HepG2 (cell line): Measurements from ENCODE around the gene ESYT1. TPM values are rescaled to one million over a fixed set of nuclear protein-coding genes. Genes with fewer than 3 reads are reported as not detected.

Experiments used
- ATAC-seq: fragments of 200-7000 bp; cut with Tn5 transposase; 3 replicates; pipeline ENCODE4 v1.9.1; 2020; ENCODE audit warnings: mild to moderate bottlenecking, moderate library complexity
- BruUV-seq: library from RNA; stranded (reverse); fragments of 400-500 nt; replicated peaks from 2 replicates; lab custom pipeline; 2021; lab: Mats Ljungman, UMichigan
- CTCF ChIA-PET: fragments of 300-600 bp; formaldehyde crosslinking; extraction: SDS; loops from one replicate; lab custom pipeline; 2021; ENCODE audit warnings: low total read pairs, inconsistent platforms, low intra/inter-chr PET ratio; lab: Yijun Ruan, JAX
- POLR2A ChIA-PET: fragments of 350-600 bp; sonication (Branson Sonifier 250); formaldehyde crosslinking; loops from one replicate; lab custom pipeline; 2020; ENCODE audit warnings: antibody characterized with exemption, inconsistent platforms; lab: Yijun Ruan, JAX
- DNase-seq: peaks from one replicate; pipeline ENCODE4 v3.0.0-alpha.2; 2015; ENCODE audit warnings: low spot score
- FAIRE-seq: peaks from 3 replicates; lab custom pipeline; 2011; peaks lifted over from hg19 to GRCh38; lab: Jason Lieb, UNC
- H2AFZ ChIP-seq: one replicate; pipeline ENCODE4 v1.6.1; 2011; ENCODE audit warnings: low read length, inconsistent platforms
- H3K27ac ChIP-seq: fragments of 300-600 bp; 3 replicates; pipeline ENCODE4 v1.8.0; 2011; ENCODE audit warnings: mixed run types, mild to moderate bottlenecking, mixed read lengths, low read length, inconsistent platforms; ENCODE audit not compliant: insufficient read depth; ENCODE audit errors: extremely low read length
- H3K27me3 ChIP-seq, 2 experiments: fragments of 200-600 bp in 1 of 2; 2 replicates in 1 of 2; 3 replicates in 1 of 2; pipeline versions ENCODE4 v1.6.0 to v1.8.0; 2011; ENCODE audit warnings: low read length in 2 of 2, mild to moderate bottlenecking in 2 of 2, moderate library complexity in 2 of 2, inconsistent platforms in 1 of 2; ENCODE audit not compliant: insufficient read depth in 2 of 2, control insufficient read depth in 1 of 2
- H3K36me3 ChIP-seq, 2 experiments: fragments of 200-600 bp in 1 of 2; replicated peaks in 1 of 2; 2 replicates in 1 of 2; 3 replicates in 1 of 2; pipeline versions ENCODE4 v1.5.1 to v1.8.0; 2011; ENCODE audit warnings: low read length in 2 of 2, inconsistent platforms in 1 of 2; ENCODE audit not compliant: insufficient read depth in 2 of 2, control insufficient read depth in 1 of 2
- H3K4me1 ChIP-seq: 2 replicates; pipeline ENCODE4 v1.5.1; 2012; ENCODE audit warnings: low read length, inconsistent platforms; ENCODE audit not compliant: insufficient read depth
- H3K4me2 ChIP-seq: 2 replicates; pipeline ENCODE4 v1.6.0; 2011; ENCODE audit warnings: low read depth, low read length, inconsistent platforms
- H3K4me3 ChIP-seq, 3 experiments: fragments of 200-600 bp in 1 of 3; sonication (generic), shearing (Covaris generic) in 1 of 3; replicated peaks in 1 of 3; 2 replicates each; pipeline ENCODE4 v1.5.1; 2011 to 2016; ENCODE audit warnings: low read length in 3 of 3, inconsistent platforms in 2 of 3, low read depth in 2 of 3, mild to moderate bottlenecking in 2 of 3, control low read depth in 1 of 3, mixed read lengths in 1 of 3; ENCODE audit not compliant: insufficient read depth in 1 of 3
- H3K79me2 ChIP-seq: one replicate; pipeline ENCODE4 v1.6.1; 2011; ENCODE audit warnings: low read length, inconsistent platforms; ENCODE audit not compliant: insufficient read depth
- H3K9ac ChIP-seq: 2 replicates; pipeline ENCODE4 v1.6.0; 2011; ENCODE audit warnings: mild to moderate bottlenecking, low read depth, low read length, inconsistent platforms; ENCODE audit not compliant: insufficient read depth
- H3K9me3 ChIP-seq: 2 replicates; pipeline ENCODE4 v1.5.1; 2012; ENCODE audit warnings: mild to moderate bottlenecking, low read length
- H4K20me1 ChIP-seq: 2 replicates; pipeline ENCODE4 v1.6.0; 2011; ENCODE audit warnings: inconsistent platforms, mild to moderate bottlenecking, low read length, moderate library complexity; ENCODE audit not compliant: insufficient read depth
- ATF1 ChIP-seq: IDR thresholded peaks from 2 replicates; pipeline ENCODE4 v1.6.1; 2016; ENCODE audit warnings: mild to moderate bottlenecking, control low read depth
- FOXP1 ChIP-seq, 2 experiments: fragments of 450-650 bp in 1 of 2; IDR thresholded peaks; 2 replicates each; pipeline ENCODE4 v1.6.1; 2017 to 2018; ENCODE audit warnings: antibody characterized with exemption in 1 of 2
- NONO ChIP-seq, 2 experiments: fragments of 450-650 bp in 1 of 2; sonication (generic) in 1 of 2; formaldehyde crosslinking in 1 of 2; IDR thresholded peaks in 1 of 2; conservative IDR thresholded peaks in 1 of 2; 2 replicates each; pipeline versions ENCODE4 v1.6.1 to v1.8.0; 2017 to 2022; ENCODE audit warnings: mild to moderate bottlenecking in 1 of 2, missing genetic modification reagents in 1 of 2, moderate library complexity in 1 of 2
- PAXIP1 ChIP-seq: sonication (generic); formaldehyde crosslinking; conservative IDR thresholded peaks from 2 replicates; pipeline ENCODE4 v1.4.0; 2020; ENCODE audit warnings: mild to moderate bottlenecking, missing genetic modification reagents, moderate library complexity
- PRDM10 ChIP-seq: sonication (generic); formaldehyde crosslinking; IDR thresholded peaks from 2 replicates; pipeline ENCODE4 v1.4.0; 2020; ENCODE audit warnings: low read depth, missing genetic modification reagents
- RFXANK ChIP-seq: IDR thresholded peaks from 2 replicates; pipeline ENCODE4 v1.6.1; 2016
- SP4 ChIP-seq: sonication (generic); formaldehyde crosslinking; IDR thresholded peaks from 2 replicates; pipeline ENCODE4 v1.8.1; 2023; ENCODE audit warnings: mild to moderate bottlenecking, missing genetic modification reagents
- ZNF326 ChIP-seq: sonication (generic); formaldehyde crosslinking; IDR thresholded peaks from 2 replicates; pipeline ENCODE4 v1.4.0; 2020; ENCODE audit warnings: missing genetic modification reagents, borderline replicate concordance
- ZSCAN25 ChIP-seq: sonication (generic); formaldehyde crosslinking; IDR thresholded peaks from 2 replicates; pipeline ENCODE4 v1.8.0; 2022; ENCODE audit warnings: mild to moderate bottlenecking, missing genetic modification reagents
- WGBS: methylation state at CpG from one replicate; pipeline ENCODE4 v1.1.6; 2017; ENCODE audit warnings: low lambda C conversion rate; 5-methylcytosine and 5-hydroxymethylcytosine counted together
- in situ Hi-C: cut with HindIII; loops from 2 replicates; pipeline ENCODE4 v1.10.0; 2017; ENCODE audit warnings: low pct_unique_long_range_greater_than_20kb; ENCODE audit not compliant: extremely low pct_ligation_motif_present
- intact Hi-C: fragments of 100-400 bp; cut with micrococcal nuclease; formaldehyde crosslinking; loops from one replicate; pipeline ENCODE4 v1.10.0; 2022; ENCODE audit not compliant: unreplicated experiment
- polyA plus RNA-seq, 8 experiments: library from polyadenylated mRNA; depleted of rRNA in 3 of 8; stranded (reverse) in 7 of 8; unstranded in 1 of 8; fragments of >200 nt; fragmentation: Illumina TruSeq in 4 of 8; extraction: Trizol in 4 of 8; gene quantifications; 2 replicates each; pipeline versions ENCODE4 v1.2.1 to v1.2.3, GENCODE V29; 2011 to 2016; ENCODE audit warnings: low read depth in 4 of 8, missing spikeins in 1 of 8, mixed read lengths in 1 of 8; ENCODE audit not compliant: insufficient read depth in 1 of 8
- total RNA-seq, 5 experiments: library from RNA; depleted of rRNA; stranded (reverse); fragments of >200 nt; fragmentation: Illumina TruSeq; extraction: Trizol; gene quantifications; 2 replicates each; pipeline ENCODE4 v1.2.3, GENCODE V29; 2016; ENCODE audit warnings: low read depth in 1 of 5
- TF ChIP-seq, protein P1 (sequence below): sonication (generic); formaldehyde crosslinking; IDR thresholded peaks from 2 replicates; pipeline ENCODE4 v1.4.0; 2020; ENCODE audit warnings: missing genetic modification reagents, borderline replicate concordance
- TF ChIP-seq, protein P2 (sequence below), 2 experiments: fragments of 450-650 bp in 1 of 2; sonication (generic) in 1 of 2; formaldehyde crosslinking; IDR thresholded peaks; 2 replicates each; pipeline versions ENCODE4 v1.5.0 to v1.8.0; 2020 to 2022; ENCODE audit warnings: mild to moderate bottlenecking in 1 of 2, missing genetic modification reagents in 1 of 2

Gene ESYT1
- total and polyA plus RNA-seq, 2 of the 13 experiments (the other 11 are each of a cell fraction or from before 2014, with no cell fraction given) = 66.9 to 71.0 TPM

GRCh38 chr12:56124133-56124532 lies 3.9 kb upstream of the ESYT1 start (continued):
- no peak for TF ChIP-seq PRDM10 (CRISPR knock-in tag)
- TF ChIP-seq RFXANK = no peak
- TF ChIP-seq, protein P1, sequence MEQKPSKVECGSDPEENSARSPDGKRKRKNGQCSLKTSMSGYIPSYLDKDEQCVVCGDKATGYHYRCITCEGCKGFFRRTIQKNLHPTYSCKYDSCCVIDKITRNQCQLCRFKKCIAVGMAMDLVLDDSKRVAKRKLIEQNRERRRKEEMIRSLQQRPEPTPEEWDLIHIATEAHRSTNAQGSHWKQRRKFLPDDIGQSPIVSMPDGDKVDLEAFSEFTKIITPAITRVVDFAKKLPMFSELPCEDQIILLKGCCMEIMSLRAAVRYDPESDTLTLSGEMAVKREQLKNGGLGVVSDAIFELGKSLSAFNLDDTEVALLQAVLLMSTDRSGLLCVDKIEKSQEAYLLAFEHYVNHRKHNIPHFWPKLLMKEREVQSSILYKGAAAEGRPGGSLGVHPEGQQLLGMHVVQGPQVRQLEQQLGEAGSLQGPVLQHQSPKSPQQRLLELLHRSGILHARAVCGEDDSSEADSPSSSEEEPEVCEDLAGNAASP (CRISPR knock-in tag) = no peak
- no peak for TF ChIP-seq ZNF326 (CRISPR knock-in tag)
- no peak for TF ChIP-seq FOXP1 (IDR thresholded peaks at IDR 0.05)
- peak; percentile 24; the same call in 1 of the 2 replicates for TF ChIP-seq FOXP1 (CRISPR knock-in tag; IDR thresholded peaks at IDR 0.05)

GRCh38 chr12:56126732-56127239 lies 1.3 kb upstream of the ESYT1 start:
- H3K36me3 ChIP-seq = peaks cover 6 to 16% of the 10 kb centered on the region in 2 experiments
- peak overlapping the region; percentile 78; the same call in 1 of the 2 replicates for H3K9ac ChIP-seq
- CTCF ChIA-PET = interaction anchor here (1.2 to 4.2 kb wide), 3 partner anchors 25 to 96 kb away, joined by 3 to 24 read pairs (median 5); partner anchors contain the start of genes MYL6B and SMARCC2
- in situ Hi-C loops = loop anchor here (5.0 kb wide), 1 partner anchor 61 kb away; the partner anchor contains the start of gene SMARCC2
- POLR2A ChIA-PET = interaction anchor here (0.9 to 3.8 kb wide), 8 partner anchors 8 to 63 kb away, joined by 3 to 58 read pairs (median 18); partner anchors contain the start of genes MYL6, MYL6B, RPL41 and SMARCC2
- no peak for DNase-seq
- FAIRE-seq = no peak
- no peaks in the 10 kb centered on the region for H4K20me1 ChIP-seq
- H3K27ac ChIP-seq = peak overlapping the region; percentile 65
- H3K79me2 ChIP-seq = peaks cover 17% of the 10 kb centered on the region
- H3K27me3 ChIP-seq = no peaks in the 10 kb centered on the region
- BruUV-seq = no TSS peak
- ATAC-seq = no peak
- H2AFZ ChIP-seq = no peak overlapping the region
- intact Hi-C loops = loop anchor here (1.0 to 2.0 kb wide), 3 partner anchors 25 to 62 kb away; partner anchors contain the start of genes MYL6 and SMARCC2
- H3K9me3 ChIP-seq = no peaks in the 10 kb centered on the region
- 21% methylated on average over 3 of the region's 3 CpGs for WGBS
- peak overlapping the region; percentile 87 for H3K4me2 ChIP-seq
- H3K4me3 ChIP-seq = peak overlapping the region; percentile 52 to 89 (median 61); a peak in 5 of 6 replicates
- H3K4me1 ChIP-seq = peaks cover 74% of the 10 kb centered on the region
- TF ChIP-seq PAXIP1 (CRISPR knock-in tag) = no peak
- no peak for TF ChIP-seq NONO (IDR thresholded peaks at IDR 0.05)
- 0 out of 2 replicates have a peak, but pooled peaks have one; percentile 14 for TF ChIP-seq NONO (CRISPR knock-in tag; conservative IDR thresholded peaks at IDR 0.05)
- TF ChIP-seq ZSCAN25 = 0 out of 2 replicates have a peak, but pooled peaks have one; percentile 8
- 0 out of 2 replicates have a peak, but pooled peaks have one; percentile 8 for TF ChIP-seq SP4 (CRISPR knock-in tag)
- TF ChIP-seq, protein P2, sequence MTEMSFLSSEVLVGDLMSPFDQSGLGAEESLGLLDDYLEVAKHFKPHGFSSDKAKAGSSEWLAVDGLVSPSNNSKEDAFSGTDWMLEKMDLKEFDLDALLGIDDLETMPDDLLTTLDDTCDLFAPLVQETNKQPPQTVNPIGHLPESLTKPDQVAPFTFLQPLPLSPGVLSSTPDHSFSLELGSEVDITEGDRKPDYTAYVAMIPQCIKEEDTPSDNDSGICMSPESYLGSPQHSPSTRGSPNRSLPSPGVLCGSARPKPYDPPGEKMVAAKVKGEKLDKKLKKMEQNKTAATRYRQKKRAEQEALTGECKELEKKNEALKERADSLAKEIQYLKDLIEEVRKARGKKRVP (CRISPR knock-in tag; IDR thresholded peaks at IDR 0.05) = 0 out of 4 replicates have a peak, but pooled peaks of 1 of the 2 experiments have one; percentile 23
- TF ChIP-seq ATF1 (CRISPR knock-in tag) = no peak
